ACC112 (cell line): ENCODE results near the gene FRMD4A.

Experiments used
- H2AFZ ChIP-seq: fragments of 200-600 bp; sonication (generic); one replicate; pipeline ENCODE4 v1.6.0; 2017; ENCODE audit warnings: antibody characterized with exemption, low read length; ENCODE audit not compliant: unreplicated experiment
- H3K27ac ChIP-seq: fragments of 200-600 bp; sonication (generic); 2 replicates; pipeline ENCODE4 v1.5.1; 2014; ENCODE audit warnings: low read depth, mild to moderate bottlenecking, antibody characterized with exemption, low read length, moderate library complexity
- H3K27me3 ChIP-seq: fragments of 200-600 bp; sonication (generic); 2 replicates; pipeline ENCODE4 v1.6.1; 2014; ENCODE audit warnings: mild to moderate bottlenecking, antibody characterized with exemption, low read length, moderate library complexity, mixed read lengths; ENCODE audit not compliant: insufficient read depth
- H3K36me3 ChIP-seq: fragments of 200-600 bp; sonication (generic); 2 replicates; pipeline ENCODE4 v1.6.1; 2016; ENCODE audit warnings: mild to moderate bottlenecking, antibody characterized with exemption, low read length, moderate library complexity, mixed read lengths; ENCODE audit not compliant: insufficient read depth
- H3K4me1 ChIP-seq: fragments of 200-600 bp; sonication (generic); one replicate; pipeline ENCODE4 v1.6.1; 2016; ENCODE audit warnings: low read length, mixed read lengths; ENCODE audit not compliant: insufficient read depth, unreplicated experiment, control insufficient read depth
- H3K4me3 ChIP-seq: fragments of 200-600 bp; sonication (generic); 2 replicates; pipeline ENCODE4 v1.5.1; 2014; ENCODE audit warnings: mild to moderate bottlenecking, low read depth, low read length
- H3K79me2 ChIP-seq: fragments of 200-600 bp; sonication (generic); one replicate; pipeline ENCODE4 v1.6.0; 2016; ENCODE audit warnings: low read length; ENCODE audit not compliant: control insufficient read depth, unreplicated experiment, insufficient read depth

FRMD4A gene

DNA sequence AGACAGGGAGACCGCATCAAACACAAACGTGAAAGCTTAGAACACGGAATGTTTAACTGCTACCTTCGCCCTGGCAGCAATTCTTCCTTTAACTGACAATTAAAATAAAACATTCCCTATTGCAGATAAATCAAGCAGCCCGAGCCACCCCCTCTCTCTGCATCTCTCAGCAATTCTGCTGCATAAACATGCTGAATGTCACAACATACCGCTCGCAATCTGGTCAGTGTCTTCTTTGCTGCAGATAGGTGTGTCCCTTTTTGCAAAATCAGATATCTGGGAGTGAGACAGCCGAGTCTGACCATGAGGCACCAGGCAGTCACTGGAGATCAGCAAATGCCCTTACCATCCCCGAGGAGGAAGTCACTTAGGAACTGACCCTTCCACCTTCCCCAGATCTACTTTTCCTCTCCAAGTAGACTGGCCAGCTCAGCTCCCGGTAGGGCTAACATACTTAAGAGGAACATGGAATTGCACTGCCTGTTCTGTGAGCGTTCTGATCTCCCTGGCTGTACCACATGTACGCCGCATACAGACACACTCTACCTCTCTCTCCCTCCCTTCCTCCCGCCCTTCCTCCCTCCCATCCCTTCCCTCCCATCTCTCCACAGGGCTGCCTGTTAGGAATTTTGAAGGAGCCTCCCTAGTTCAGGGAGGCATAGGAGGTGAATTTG lies at the start of gene FRMD4A:
Gene FRMD4A, minus strand, starts transcription at position 537 of the 674 bp plus-strand sequence.
- Histone ChIP-seq H2AFZ (no peak within 1 kb of the TSS), H3K36me3 (no peaks in the 10 kb centered on the region)

DNA sequence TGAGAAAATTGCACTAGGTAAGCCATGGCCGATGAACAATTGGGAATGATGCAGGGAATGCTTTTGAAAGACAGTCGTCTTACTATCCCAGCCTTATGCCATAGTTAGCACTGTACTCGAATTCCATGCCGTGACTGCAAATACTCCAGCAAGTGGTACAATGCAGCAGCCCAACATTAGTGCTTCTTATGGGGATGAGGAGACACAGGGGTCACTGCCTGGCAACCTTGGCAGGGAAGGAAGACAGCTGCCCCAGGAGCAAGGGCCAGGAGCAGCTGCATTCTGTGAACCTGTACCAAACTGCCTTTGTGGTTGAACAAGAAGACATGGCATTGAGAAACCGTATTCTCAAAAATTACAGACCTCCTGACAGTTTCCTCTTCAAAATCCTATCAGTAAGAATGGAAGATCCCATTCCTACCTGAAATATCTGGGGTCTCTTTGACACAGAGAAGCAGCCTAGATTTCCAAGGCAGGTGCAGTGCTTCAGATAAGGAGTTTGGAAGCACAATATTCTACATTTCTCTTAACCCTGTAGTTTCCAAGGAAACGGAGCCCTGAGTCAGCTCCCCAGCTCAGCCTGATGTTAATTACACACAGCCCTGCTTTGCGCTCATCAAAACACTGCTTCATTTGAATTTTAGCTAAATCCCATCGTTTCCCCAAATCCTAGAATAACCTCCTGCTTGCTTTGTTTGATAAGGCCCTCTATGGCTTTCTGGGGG lies 49.0 kb upstream of the FRMD4A start:
- Histone ChIP-seq H2AFZ (no peak overlapping the region), H3K36me3 (no peaks in the 10 kb centered on the region)

More for the DNA sequence above, at the start of gene FRMD4A:
- Histone ChIP-seq H3K79me2 (no peaks in the 10 kb centered on the region), H3K27ac (no peak within 1 kb of the TSS), H3K27me3 (peaks cover 91% of the 10 kb centered on the region), H3K4me1 (no peaks in the 10 kb centered on the region), H3K4me3 (no peak within 1 kb of the TSS)

DNA sequence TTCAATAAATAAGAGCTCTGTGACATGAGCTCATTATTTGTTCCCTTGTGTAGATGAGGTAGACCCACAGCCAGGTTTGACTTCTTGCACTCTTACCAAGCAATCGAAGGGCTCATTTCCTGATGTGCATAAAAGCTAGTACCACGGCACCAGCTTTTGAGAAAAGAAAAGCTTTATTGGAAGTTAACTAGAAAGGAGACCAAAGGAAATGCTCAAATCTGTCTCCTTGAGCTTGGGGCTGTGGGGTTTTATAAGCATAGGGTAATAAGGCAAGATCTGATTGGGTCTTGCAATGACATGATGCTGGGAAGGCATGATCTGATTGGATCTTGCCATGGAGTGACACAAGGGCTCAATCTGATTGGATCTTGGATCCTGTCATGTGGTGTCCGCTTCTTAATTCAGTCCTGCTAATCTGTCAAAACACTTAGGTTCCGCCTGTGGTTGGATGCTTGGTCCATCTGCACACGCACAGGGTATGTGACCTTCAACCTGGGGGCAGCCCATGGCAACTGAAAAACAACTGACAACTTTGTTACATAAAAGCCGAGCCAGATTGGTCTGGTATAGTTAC lies 47.8 kb upstream of the FRMD4A start:
- H2AFZ ChIP-seq, result no peak overlapping the region
- peaks cover 23% of the 10 kb centered on the region; the same call in 1 of the 2 replicates for H3K27me3 ChIP-seq
- no peaks in the 10 kb centered on the region for H3K79me2 ChIP-seq
- H3K4me1 ChIP-seq, result peaks cover 2% of the 10 kb centered on the region
- H3K27ac ChIP-seq, result no peak overlapping the region
- no peak overlapping the region for H3K4me3 ChIP-seq
- H3K36me3 ChIP-seq, result no peaks in the 10 kb centered on the region

More for the DNA sequence above, 49.0 kb upstream of the FRMD4A start:
- H3K4me1 ChIP-seq, result peaks cover 3% of the 10 kb centered on the region
- no peak overlapping the region for H3K27ac ChIP-seq
- H3K79me2 ChIP-seq, result no peaks in the 10 kb centered on the region
- peaks cover 23% of the 10 kb centered on the region; the same call in 1 of the 2 replicates for H3K27me3 ChIP-seq
- no peak overlapping the region for H3K4me3 ChIP-seq

DNA sequence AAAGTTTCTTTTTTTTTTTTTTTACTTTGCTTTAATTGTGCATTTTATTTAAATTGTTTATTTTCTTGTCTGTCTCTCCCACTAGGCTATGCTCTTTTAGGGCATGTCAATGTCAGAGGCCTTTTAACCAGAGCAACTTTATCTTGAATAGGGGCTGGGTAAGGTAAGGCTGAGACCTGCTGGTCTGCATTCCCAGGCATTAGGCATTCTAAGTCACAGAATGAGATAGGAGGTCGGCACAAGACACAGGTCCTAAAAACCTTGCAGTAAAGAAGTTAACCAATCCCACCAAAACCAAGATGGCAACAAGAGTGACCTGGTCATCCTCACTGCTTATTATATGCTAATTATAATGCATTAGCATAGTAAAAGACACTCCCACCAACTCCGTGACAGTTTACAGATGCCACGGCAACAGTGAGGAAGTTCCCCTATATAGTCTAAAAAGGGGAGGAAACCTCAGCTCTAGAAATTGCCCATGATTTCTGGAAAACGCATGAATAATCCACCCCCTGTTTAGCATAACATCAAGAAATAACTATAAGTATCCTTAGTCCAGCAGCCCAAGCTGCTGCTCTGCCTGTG lies 47.0 kb upstream of the FRMD4A start:
- Histone ChIP-seq H3K27ac (no peak overlapping the region), H3K4me1 (no peaks in the 10 kb centered on the region), H3K27me3 (peaks cover 26% of the 10 kb centered on the region; the same call in 1 of the 2 replicates), H3K36me3 (no peaks in the 10 kb centered on the region), H3K4me3 (no peak overlapping the region), H2AFZ (no peak overlapping the region), H3K79me2 (no peaks in the 10 kb centered on the region)

DNA sequence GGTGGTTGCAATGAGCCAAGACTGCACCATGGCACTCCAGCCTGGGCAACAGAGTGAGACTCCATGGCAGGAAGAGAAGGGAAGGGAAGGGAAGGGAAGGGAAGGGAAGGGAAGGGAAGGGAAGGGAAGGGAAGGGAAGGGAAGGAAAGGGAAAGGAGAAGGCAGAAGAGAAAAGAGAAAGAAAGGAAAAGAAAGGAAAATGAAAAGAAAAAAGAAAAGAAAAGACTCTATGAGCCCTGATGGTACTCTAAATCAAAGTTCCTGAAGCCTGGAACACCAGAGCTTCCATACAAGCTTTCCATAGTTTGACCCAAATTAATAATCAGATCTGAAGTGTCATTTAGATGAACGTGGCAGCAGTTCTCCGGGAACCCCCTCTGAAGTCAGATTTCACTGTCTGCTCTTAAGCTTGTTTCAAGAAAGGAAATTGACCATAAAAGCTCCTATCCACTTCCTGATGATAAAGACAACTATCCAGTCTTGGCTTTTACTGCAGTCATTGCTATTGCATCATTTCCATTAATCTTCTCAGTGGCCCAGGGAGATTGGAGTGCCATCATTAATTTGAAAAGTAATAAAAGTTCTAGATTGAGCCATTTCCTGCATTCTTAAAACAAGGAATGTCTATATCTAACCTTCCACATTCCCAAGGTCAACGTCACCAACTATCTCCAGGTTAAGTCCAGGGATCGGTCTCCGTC lies 44.2 kb upstream of the FRMD4A start:
- Histone ChIP-seq H3K36me3 (no peaks in the 10 kb centered on the region), H2AFZ (no peak overlapping the region), H3K4me1 (no peaks in the 10 kb centered on the region), H3K27ac (no peak overlapping the region), H3K79me2 (no peaks in the 10 kb centered on the region), H3K27me3 (peaks cover 46% of the 10 kb centered on the region), H3K4me3 (no peak overlapping the region)

DNA sequence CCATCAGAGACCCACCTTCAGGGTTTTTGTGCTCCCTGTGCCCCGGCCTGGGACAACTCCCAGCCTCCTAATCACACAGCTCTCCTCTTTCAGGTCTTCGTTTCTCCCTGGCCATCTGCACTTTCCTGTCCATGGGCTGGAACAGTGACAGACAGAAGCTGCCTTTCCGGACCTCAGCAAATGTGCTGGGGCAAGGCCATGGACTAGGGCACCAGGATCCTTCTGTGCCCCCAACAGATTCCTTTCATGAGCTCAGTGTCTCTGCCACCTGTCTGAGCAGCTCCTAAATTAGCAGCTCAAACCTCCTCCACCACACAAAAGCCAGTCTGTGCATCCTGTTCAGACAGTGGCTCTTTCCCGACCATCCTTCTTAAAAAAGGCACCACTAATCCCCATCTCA lies 41.9 kb upstream of the FRMD4A start:
- Histone ChIP-seq H3K36me3 (no peaks in the 10 kb centered on the region), H2AFZ (no peak overlapping the region), H3K27ac (no peak overlapping the region), H3K79me2 (no peaks in the 10 kb centered on the region), H3K4me1 (no peaks in the 10 kb centered on the region), H3K27me3 (peaks cover 47% of the 10 kb centered on the region), H3K4me3 (no peak overlapping the region)

DNA sequence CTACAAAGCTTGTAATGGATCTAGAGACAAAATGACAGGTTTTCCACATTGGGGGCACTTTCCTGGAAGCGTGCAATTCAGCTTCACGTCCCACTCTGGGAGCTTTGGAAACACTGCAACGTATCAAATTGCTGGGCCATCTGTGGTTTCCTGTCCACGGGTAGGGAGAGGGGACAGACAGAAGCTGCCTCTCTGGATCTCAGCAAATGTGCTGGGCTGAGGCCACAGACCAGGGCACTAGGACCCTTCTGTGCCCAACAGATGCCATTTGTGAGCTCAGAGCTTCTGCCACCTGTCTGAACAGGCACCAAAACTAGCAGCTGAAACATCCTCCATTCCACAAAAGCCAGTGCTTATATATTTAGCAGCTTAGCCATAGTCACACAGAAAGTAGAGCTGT lies 40.9 kb upstream of the FRMD4A start:
- Histone ChIP-seq H3K4me3 (no peak overlapping the region), H2AFZ (no peak overlapping the region), H3K27me3 (peaks cover 47% of the 10 kb centered on the region), H3K27ac (no peak overlapping the region), H3K36me3 (no peaks in the 10 kb centered on the region), H3K4me1 (no peaks in the 10 kb centered on the region), H3K79me2 (no peaks in the 10 kb centered on the region)

DNA sequence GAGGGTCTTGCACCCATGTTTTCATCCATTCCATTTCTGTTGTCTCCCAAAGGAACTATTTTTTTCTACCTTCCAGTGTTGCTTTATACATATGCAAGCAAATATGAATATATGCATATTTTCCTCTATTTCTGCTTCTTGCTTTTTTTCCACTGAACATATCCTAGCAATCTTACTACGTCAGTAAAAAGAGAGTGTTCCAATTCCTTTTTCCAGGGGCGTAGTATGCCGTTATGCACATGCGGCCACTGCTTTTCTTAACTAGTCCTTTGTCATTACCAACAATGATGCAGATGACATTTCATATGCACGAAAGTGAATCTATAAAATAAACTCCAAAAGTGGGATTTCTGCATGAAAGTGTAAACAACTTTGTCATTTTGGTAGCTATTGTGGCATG lies 40.2 kb upstream of the FRMD4A start:
- no peaks in the 10 kb centered on the region for H3K36me3 ChIP-seq
- no peaks in the 10 kb centered on the region for H3K4me1 ChIP-seq
- H3K27ac ChIP-seq, result no peak overlapping the region
- H2AFZ ChIP-seq, result no peak overlapping the region
- no peaks in the 10 kb centered on the region for H3K79me2 ChIP-seq
- no peak overlapping the region for H3K4me3 ChIP-seq
- peaks cover 53% of the 10 kb centered on the region for H3K27me3 ChIP-seq

DNA sequence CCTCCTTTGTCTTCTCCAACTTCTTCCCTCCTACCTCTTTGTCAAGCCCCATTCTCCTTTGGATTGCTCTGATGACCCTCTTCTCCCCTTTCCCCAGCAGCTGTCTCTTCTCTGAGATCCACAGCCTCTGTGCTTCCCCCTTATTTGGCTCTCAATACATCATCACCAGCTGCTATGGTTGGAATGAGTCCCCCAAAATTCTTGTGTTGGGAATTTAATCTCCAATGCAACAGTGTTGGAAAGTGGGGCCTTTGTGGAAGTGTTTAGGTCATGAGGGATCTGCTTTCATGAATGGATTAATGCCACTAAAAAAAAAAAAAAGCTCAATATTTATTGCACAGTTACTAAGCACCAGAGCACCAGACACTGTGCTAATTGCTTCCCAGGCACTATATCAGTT lies 39.2 kb upstream of the FRMD4A start:
- no peak overlapping the region for H2AFZ ChIP-seq
- no peaks in the 10 kb centered on the region for H3K4me1 ChIP-seq
- no peaks in the 10 kb centered on the region for H3K79me2 ChIP-seq
- no peak overlapping the region for H3K4me3 ChIP-seq
- H3K27me3 ChIP-seq, result peaks cover 56% of the 10 kb centered on the region
- no peak overlapping the region for H3K27ac ChIP-seq
- H3K36me3 ChIP-seq, result no peaks in the 10 kb centered on the region

DNA sequence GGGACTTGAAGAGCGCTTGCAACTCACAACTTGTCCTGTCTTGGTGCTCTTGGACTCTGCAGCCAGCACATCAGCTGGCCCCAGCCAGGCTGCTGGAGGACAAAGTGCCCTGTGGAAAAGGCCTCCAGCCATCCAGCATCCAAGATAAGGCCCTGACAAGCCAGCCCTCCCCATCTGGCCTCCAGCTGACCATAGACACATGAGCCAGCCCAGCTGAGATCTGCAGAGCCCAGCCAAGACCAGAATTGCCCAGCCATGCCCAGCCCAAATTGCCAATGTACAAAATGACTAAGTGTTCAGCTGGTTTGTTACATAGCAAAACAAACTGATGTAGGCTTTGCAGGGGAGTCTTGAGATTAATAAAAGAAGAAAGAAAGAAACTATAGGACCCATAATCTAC lies 36.0 kb upstream of the FRMD4A start:
- no peak overlapping the region for H3K4me3 ChIP-seq

More for the DNA sequence above, 36.0 kb upstream of the FRMD4A start:
- H3K4me1 ChIP-seq, result no peaks in the 10 kb centered on the region
- H2AFZ ChIP-seq, result no peak overlapping the region
- no peaks in the 10 kb centered on the region for H3K79me2 ChIP-seq
- H3K27ac ChIP-seq, result no peak overlapping the region
- peaks cover 56% of the 10 kb centered on the region for H3K27me3 ChIP-seq
- no peaks in the 10 kb centered on the region for H3K36me3 ChIP-seq
